NCI-H69 (cell line): ENCODE data around the gene SLC12A8.
"Not testable (repeated sequence)": the region's sequence is repeated elsewhere in the genome, so short reads cannot be mapped to it uniquely, and the experiment has no call there.

Source experiments
- DNase-seq: peaks from one replicate; lab custom pipeline; 2025; lab: John Stamatoyannopoulos, UW

Gene SLC12A8

GRCh38 chr3:125112981-125113380, 99.6 kb downstream of the SLC12A8 start:
- DNase-seq = no peak

GRCh38 chr3:125110876-125111480, 101.6 kb downstream of the SLC12A8 start:
- no peak for DNase-seq

- no peak for DNase-seq
Measured at GRCh38 chr3:125110016-125110875, 102.3 kb downstream of the SLC12A8 start.

- DNase-seq = no peak
Measured at GRCh38 chr3:125109536-125109925, 103.0 kb downstream of the SLC12A8 start.

- DNase-seq = no peak
Measured at GRCh38 chr3:125108833-125109535, 103.6 kb downstream of the SLC12A8 start.

- no peak for DNase-seq
Measured at GRCh38 chr3:125107861-125108567, 104.5 kb downstream of the SLC12A8 start.

GRCh38 chr3:125107363-125107762, 105.2 kb downstream of the SLC12A8 start:
- no peak for DNase-seq

GRCh38 chr3:125105116-125105515, 107.4 kb downstream of the SLC12A8 start:
- no peak for DNase-seq

- DNase-seq = no peak
Measured at GRCh38 chr3:125104639-125105038, 107.9 kb downstream of the SLC12A8 start.

- DNase-seq = no peak
Measured at GRCh38 chr3:125103406-125103805, 109.1 kb downstream of the SLC12A8 start.

GRCh38 chr3:125102470-125102869, 110.1 kb downstream of the SLC12A8 start:
- no peak for DNase-seq

GRCh38 chr3:125098611-125099291, 113.8 kb downstream of the SLC12A8 start:
- no peak for DNase-seq

GRCh38 chr3:125090649-125091048, 121.9 kb downstream of the SLC12A8 start:
- DNase-seq = no peak

GRCh38 chr3:125087768-125088391, 124.7 kb downstream of the SLC12A8 start:
- no peak for DNase-seq

GRCh38 chr3:125085166-125085565, 127.4 kb downstream of the SLC12A8 start:
- no peak for DNase-seq

GRCh38 chr3:125083776-125084175, 128.8 kb downstream of the SLC12A8 start:
- no peak for DNase-seq

GRCh38 chr3:125082339-125082738, 130.2 kb downstream of the SLC12A8 start:
- DNase-seq = not testable (repeated sequence)

- DNase-seq = no peak
Measured at GRCh38 chr3:125080077-125080476, 132.5 kb downstream of the SLC12A8 start.

- DNase-seq = no peak
Measured at GRCh38 chr3:125079675-125080045, 132.9 kb downstream of the SLC12A8 start.

- DNase-seq = no peak
Measured at GRCh38 chr3:125078951-125079674, 133.4 kb downstream of the SLC12A8 start.

GRCh38 chr3:125077864-125078263, 134.7 kb downstream of the SLC12A8 start:
- no peak for DNase-seq
